HepG2 (cell line): ENCODE results near the gene NSFL1C. TPM values are rescaled to one million over a fixed set of nuclear protein-coding genes. Genes with fewer than 3 reads are reported as not detected.

Experiments used
- ATAC-seq: fragments of 200-7000 bp; cut with Tn5 transposase; 3 replicates; pipeline ENCODE4 v1.9.1; 2020; ENCODE audit warnings: mild to moderate bottlenecking, moderate library complexity
- BruUV-seq: library from RNA; stranded (reverse); fragments of 400-500 nt; replicated peaks from 2 replicates; lab custom pipeline; 2021; lab: Mats Ljungman, UMichigan
- CTCF ChIA-PET: fragments of 300-600 bp; formaldehyde crosslinking; extraction: SDS; loops from one replicate; lab custom pipeline; 2021; ENCODE audit warnings: low total read pairs, inconsistent platforms, low intra/inter-chr PET ratio; lab: Yijun Ruan, JAX
- POLR2A ChIA-PET: fragments of 350-600 bp; sonication (Branson Sonifier 250); formaldehyde crosslinking; loops from one replicate; lab custom pipeline; 2020; ENCODE audit warnings: antibody characterized with exemption, inconsistent platforms; lab: Yijun Ruan, JAX
- DNase-seq: peaks from one replicate; pipeline ENCODE4 v3.0.0-alpha.2; 2015; ENCODE audit warnings: low spot score
- FAIRE-seq: peaks from 3 replicates; lab custom pipeline; 2011; peaks lifted over from hg19 to GRCh38; lab: Jason Lieb, UNC
- H2AFZ ChIP-seq: one replicate; pipeline ENCODE4 v1.6.1; 2011; ENCODE audit warnings: low read length, inconsistent platforms
- H3K27ac ChIP-seq: fragments of 300-600 bp; 3 replicates; pipeline ENCODE4 v1.8.0; 2011; ENCODE audit warnings: mixed run types, mild to moderate bottlenecking, mixed read lengths, low read length, inconsistent platforms; ENCODE audit not compliant: insufficient read depth; ENCODE audit errors: extremely low read length
- H3K27me3 ChIP-seq, 2 experiments: fragments of 200-600 bp in 1 of 2; 2 replicates in 1 of 2; 3 replicates in 1 of 2; pipeline versions ENCODE4 v1.6.0 to v1.8.0; 2011; ENCODE audit warnings: low read length in 2 of 2, mild to moderate bottlenecking in 2 of 2, moderate library complexity in 2 of 2, inconsistent platforms in 1 of 2; ENCODE audit not compliant: insufficient read depth in 2 of 2, control insufficient read depth in 1 of 2
- H3K36me3 ChIP-seq, 2 experiments: fragments of 200-600 bp in 1 of 2; replicated peaks in 1 of 2; 2 replicates in 1 of 2; 3 replicates in 1 of 2; pipeline versions ENCODE4 v1.5.1 to v1.8.0; 2011; ENCODE audit warnings: low read length in 2 of 2, inconsistent platforms in 1 of 2; ENCODE audit not compliant: insufficient read depth in 2 of 2, control insufficient read depth in 1 of 2
- H3K4me1 ChIP-seq: 2 replicates; pipeline ENCODE4 v1.5.1; 2012; ENCODE audit warnings: low read length, inconsistent platforms; ENCODE audit not compliant: insufficient read depth
- H3K4me2 ChIP-seq: 2 replicates; pipeline ENCODE4 v1.6.0; 2011; ENCODE audit warnings: low read depth, low read length, inconsistent platforms
- H3K4me3 ChIP-seq, 3 experiments: fragments of 200-600 bp in 1 of 3; sonication (generic), shearing (Covaris generic) in 1 of 3; replicated peaks in 1 of 3; 2 replicates each; pipeline ENCODE4 v1.5.1; 2011 to 2016; ENCODE audit warnings: low read length in 3 of 3, inconsistent platforms in 2 of 3, low read depth in 2 of 3, mild to moderate bottlenecking in 2 of 3, control low read depth in 1 of 3, mixed read lengths in 1 of 3; ENCODE audit not compliant: insufficient read depth in 1 of 3
- H3K79me2 ChIP-seq: one replicate; pipeline ENCODE4 v1.6.1; 2011; ENCODE audit warnings: low read length, inconsistent platforms; ENCODE audit not compliant: insufficient read depth
- H3K9ac ChIP-seq: 2 replicates; pipeline ENCODE4 v1.6.0; 2011; ENCODE audit warnings: mild to moderate bottlenecking, low read depth, low read length, inconsistent platforms; ENCODE audit not compliant: insufficient read depth
- H3K9me3 ChIP-seq: 2 replicates; pipeline ENCODE4 v1.5.1; 2012; ENCODE audit warnings: mild to moderate bottlenecking, low read length
- H4K20me1 ChIP-seq: 2 replicates; pipeline ENCODE4 v1.6.0; 2011; ENCODE audit warnings: inconsistent platforms, mild to moderate bottlenecking, low read length, moderate library complexity; ENCODE audit not compliant: insufficient read depth
- CEBPB ChIP-seq: IDR thresholded peaks from 2 replicates; pipeline ENCODE4 v1.6.1; 2011; ENCODE audit warnings: low read depth, low read length, improper control_type of control experiment, borderline replicate concordance
- DMAP1 ChIP-seq: IDR thresholded peaks from 2 replicates; pipeline ENCODE4 v1.6.1; 2016
- HNF1A ChIP-seq, 2 experiments: sonication (generic) in 1 of 2; formaldehyde crosslinking in 1 of 2; IDR thresholded peaks; 2 replicates each; pipeline versions ENCODE4 v1.4.0 to v1.6.1; 2016 to 2020; ENCODE audit warnings: borderline replicate concordance in 1 of 2, low read depth in 1 of 2, mild to moderate bottlenecking in 1 of 2, missing genetic modification reagents in 1 of 2
- NFYC ChIP-seq: IDR thresholded peaks from 2 replicates; pipeline ENCODE4 v1.6.1; 2016; ENCODE audit warnings: missing genetic modification reagents, missing compliant biosample characterization
- TSC22D2 ChIP-seq: sonication (generic); formaldehyde crosslinking; IDR thresholded peaks from 2 replicates; pipeline ENCODE4 v1.5.1; 2020; ENCODE audit warnings: missing genetic modification reagents, mild to moderate bottlenecking, borderline replicate concordance
- ZNF350 ChIP-seq: sonication (generic); formaldehyde crosslinking; IDR thresholded peaks from 2 replicates; pipeline ENCODE4 v1.4.0; 2020; ENCODE audit warnings: mild to moderate bottlenecking, low read depth, missing genetic modification reagents, borderline replicate concordance
- ZNF513 ChIP-seq: sonication (generic); formaldehyde crosslinking; conservative IDR thresholded peaks from 2 replicates; pipeline ENCODE4 v1.5.0; 2020; ENCODE audit warnings: missing genetic modification reagents
- ZZZ3 ChIP-seq: sonication (generic); formaldehyde crosslinking; IDR thresholded peaks from 2 replicates; pipeline ENCODE4 v1.4.0; 2020; ENCODE audit warnings: missing genetic modification reagents, mild to moderate bottlenecking, borderline replicate concordance
- WGBS: methylation state at CpG from one replicate; pipeline ENCODE4 v1.1.6; 2017; ENCODE audit warnings: low lambda C conversion rate; 5-methylcytosine and 5-hydroxymethylcytosine counted together
- in situ Hi-C: cut with HindIII; loops from 2 replicates; pipeline ENCODE4 v1.10.0; 2017; ENCODE audit warnings: low pct_unique_long_range_greater_than_20kb; ENCODE audit not compliant: extremely low pct_ligation_motif_present
- intact Hi-C: fragments of 100-400 bp; cut with micrococcal nuclease; formaldehyde crosslinking; loops from one replicate; pipeline ENCODE4 v1.10.0; 2022; ENCODE audit not compliant: unreplicated experiment
- polyA plus RNA-seq, 8 experiments: library from polyadenylated mRNA; depleted of rRNA in 3 of 8; stranded (reverse) in 7 of 8; unstranded in 1 of 8; fragments of >200 nt; fragmentation: Illumina TruSeq in 4 of 8; extraction: Trizol in 4 of 8; gene quantifications; 2 replicates each; pipeline versions ENCODE4 v1.2.1 to v1.2.3, GENCODE V29; 2011 to 2016; ENCODE audit warnings: low read depth in 4 of 8, missing spikeins in 1 of 8, mixed read lengths in 1 of 8; ENCODE audit not compliant: insufficient read depth in 1 of 8
- total RNA-seq, 5 experiments: library from RNA; depleted of rRNA; stranded (reverse); fragments of >200 nt; fragmentation: Illumina TruSeq; extraction: Trizol; gene quantifications; 2 replicates each; pipeline ENCODE4 v1.2.3, GENCODE V29; 2016; ENCODE audit warnings: low read depth in 1 of 5
- TF ChIP-seq, protein P1 (sequence below): IDR thresholded peaks from 2 replicates; pipeline ENCODE4 v1.6.1; 2016; ENCODE audit warnings: low read depth, missing genetic modification reagents, missing compliant biosample characterization

The NSFL1C gene
- total and polyA plus RNA-seq, 2 of the 13 experiments (the other 11 are each of a cell fraction or from before 2014, with no cell fraction given): 22.9 to 62.7 TPM

- Histone ChIP-seq H3K4me2 (peak overlapping the region; percentile 34; the same call in 1 of the 2 replicates), H4K20me1 (no peaks in the 10 kb centered on the region), H3K9ac (no peak overlapping the region), H3K4me1 (peaks cover 19% of the 10 kb centered on the region), H3K36me3 (no peaks in the 10 kb centered on the region), H3K79me2 (no peaks in the 10 kb centered on the region), H2AFZ (no peak overlapping the region), H3K27ac (no peak overlapping the region), H3K9me3 (no peaks in the 10 kb centered on the region), H3K4me3 (no peak overlapping the region), H3K27me3 (no peaks in the 10 kb centered on the region)
- ATAC-seq (peak; percentile 93), FAIRE-seq (no peak), DNase-seq (peak; percentile 91)
- ChIA-PET CTCF (no interaction called here), POLR2A (interaction anchor here (1.0 kb wide), 1 partner anchor 22 kb away, joined by 3 read pairs; no protein-coding TSS in a partner anchor)
- in situ Hi-C loops (no loop called here), intact Hi-C loops (loop anchor here (2.0 kb wide), 1 partner anchor 15 kb away; no protein-coding TSS in a partner anchor)
- 5% methylated on average over 8 of the region's 8 CpGs for WGBS
- no TSS peak for BruUV-seq
- TF ChIP-seq NFYC (no peak), DMAP1 (CRISPR knock-in tag) (0 out of 2 replicates have a peak, but pooled peaks have one; percentile 59), ZZZ3 (CRISPR knock-in tag) (0 out of 2 replicates have a peak, but pooled peaks have one; percentile 63), ZNF350 (CRISPR knock-in tag) (peak; percentile 60; the same call in 1 of the 2 replicates), TSC22D2 (CRISPR knock-in tag) (no peak), HNF1A (IDR thresholded peaks at IDR 0.05; ENCODE audit: low read depth) (no peak), HNF1A (CRISPR knock-in tag; IDR thresholded peaks at IDR 0.05; ENCODE audit: borderline replicate concordance) (0 out of 2 replicates have a peak, but pooled peaks have one; percentile 26), ZNF513 (CRISPR knock-in tag) (no peak), CEBPB (no peak)
- TF ChIP-seq, protein P1, sequence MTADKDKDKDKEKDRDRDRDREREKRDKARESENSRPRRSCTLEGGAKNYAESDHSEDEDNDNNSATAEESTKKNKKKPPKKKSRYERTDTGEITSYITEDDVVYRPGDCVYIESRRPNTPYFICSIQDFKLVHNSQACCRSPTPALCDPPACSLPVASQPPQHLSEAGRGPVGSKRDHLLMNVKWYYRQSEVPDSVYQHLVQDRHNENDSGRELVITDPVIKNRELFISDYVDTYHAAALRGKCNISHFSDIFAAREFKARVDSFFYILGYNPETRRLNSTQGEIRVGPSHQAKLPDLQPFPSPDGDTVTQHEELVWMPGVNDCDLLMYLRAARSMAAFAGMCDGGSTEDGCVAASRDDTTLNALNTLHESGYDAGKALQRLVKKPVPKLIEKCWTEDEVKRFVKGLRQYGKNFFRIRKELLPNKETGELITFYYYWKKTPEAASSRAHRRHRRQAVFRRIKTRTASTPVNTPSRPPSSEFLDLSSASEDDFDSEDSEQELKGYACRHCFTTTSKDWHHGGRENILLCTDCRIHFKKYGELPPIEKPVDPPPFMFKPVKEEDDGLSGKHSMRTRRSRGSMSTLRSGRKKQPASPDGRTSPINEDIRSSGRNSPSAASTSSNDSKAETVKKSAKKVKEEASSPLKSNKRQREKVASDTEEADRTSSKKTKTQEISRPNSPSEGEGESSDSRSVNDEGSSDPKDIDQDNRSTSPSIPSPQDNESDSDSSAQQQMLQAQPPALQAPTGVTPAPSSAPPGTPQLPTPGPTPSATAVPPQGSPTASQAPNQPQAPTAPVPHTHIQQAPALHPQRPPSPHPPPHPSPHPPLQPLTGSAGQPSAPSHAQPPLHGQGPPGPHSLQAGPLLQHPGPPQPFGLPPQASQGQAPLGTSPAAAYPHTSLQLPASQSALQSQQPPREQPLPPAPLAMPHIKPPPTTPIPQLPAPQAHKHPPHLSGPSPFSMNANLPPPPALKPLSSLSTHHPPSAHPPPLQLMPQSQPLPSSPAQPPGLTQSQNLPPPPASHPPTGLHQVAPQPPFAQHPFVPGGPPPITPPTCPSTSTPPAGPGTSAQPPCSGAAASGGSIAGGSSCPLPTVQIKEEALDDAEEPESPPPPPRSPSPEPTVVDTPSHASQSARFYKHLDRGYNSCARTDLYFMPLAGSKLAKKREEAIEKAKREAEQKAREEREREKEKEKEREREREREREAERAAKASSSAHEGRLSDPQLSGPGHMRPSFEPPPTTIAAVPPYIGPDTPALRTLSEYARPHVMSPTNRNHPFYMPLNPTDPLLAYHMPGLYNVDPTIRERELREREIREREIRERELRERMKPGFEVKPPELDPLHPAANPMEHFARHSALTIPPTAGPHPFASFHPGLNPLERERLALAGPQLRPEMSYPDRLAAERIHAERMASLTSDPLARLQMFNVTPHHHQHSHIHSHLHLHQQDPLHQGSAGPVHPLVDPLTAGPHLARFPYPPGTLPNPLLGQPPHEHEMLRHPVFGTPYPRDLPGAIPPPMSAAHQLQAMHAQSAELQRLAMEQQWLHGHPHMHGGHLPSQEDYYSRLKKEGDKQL: peak; percentile 74; the same call in 1 of the 2 replicates
Observed at GRCh38 chr20:1415667-1416468, 50.8 kb downstream of the NSFL1C start.
